ENCODE results near the gene FAM219A.

- TF ChIP-seq, protein P1, sequence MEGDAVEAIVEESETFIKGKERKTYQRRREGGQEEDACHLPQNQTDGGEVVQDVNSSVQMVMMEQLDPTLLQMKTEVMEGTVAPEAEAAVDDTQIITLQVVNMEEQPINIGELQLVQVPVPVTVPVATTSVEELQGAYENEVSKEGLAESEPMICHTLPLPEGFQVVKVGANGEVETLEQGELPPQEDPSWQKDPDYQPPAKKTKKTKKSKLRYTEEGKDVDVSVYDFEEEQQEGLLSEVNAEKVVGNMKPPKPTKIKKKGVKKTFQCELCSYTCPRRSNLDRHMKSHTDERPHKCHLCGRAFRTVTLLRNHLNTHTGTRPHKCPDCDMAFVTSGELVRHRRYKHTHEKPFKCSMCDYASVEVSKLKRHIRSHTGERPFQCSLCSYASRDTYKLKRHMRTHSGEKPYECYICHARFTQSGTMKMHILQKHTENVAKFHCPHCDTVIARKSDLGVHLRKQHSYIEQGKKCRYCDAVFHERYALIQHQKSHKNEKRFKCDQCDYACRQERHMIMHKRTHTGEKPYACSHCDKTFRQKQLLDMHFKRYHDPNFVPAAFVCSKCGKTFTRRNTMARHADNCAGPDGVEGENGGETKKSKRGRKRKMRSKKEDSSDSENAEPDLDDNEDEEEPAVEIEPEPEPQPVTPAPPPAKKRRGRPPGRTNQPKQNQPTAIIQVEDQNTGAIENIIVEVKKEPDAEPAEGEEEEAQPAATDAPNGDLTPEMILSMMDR (IDR thresholded peaks at IDR 0.05), result peak; percentile 81 to 95 (median 88)
- TF ChIP-seq POLR2A (IDR thresholded peaks at IDR 0.05), result no peak
These were observed 42.4 kb upstream of the FAM219A start for GRCh38 chr9:34500623-34501267.

Measured in uterus (tissue), 2 donors.